GM18517 (cell line): ENCODE measurements around the gene B4GALNT2.
"Not testable (repeated sequence)": the region's sequence is repeated elsewhere in the genome, so short reads cannot be mapped to it uniquely, and the experiment has no call there.

Source experiments
- ATAC-seq: cut with Tn5 transposase; IDR thresholded peaks from one replicate; pipeline ENCODE4 v1.9.1; 2021; ENCODE audit warnings: mild to moderate bottlenecking, moderate library complexity; ENCODE audit not compliant: unreplicated experiment

B4GALNT2 gene

GRCh38 chr17:49132699-49133364 is at the start of gene B4GALNT2:
Gene B4GALNT2 (plus strand): TSS chr17:49132769. CDS start chr17:49132793, 24 bp downstream.
- no peak for ATAC-seq

GRCh38 chr17:49085046-49085445 is 47.5 kb upstream of the B4GALNT2 start:
- not testable (repeated sequence) for ATAC-seq

DNA sequence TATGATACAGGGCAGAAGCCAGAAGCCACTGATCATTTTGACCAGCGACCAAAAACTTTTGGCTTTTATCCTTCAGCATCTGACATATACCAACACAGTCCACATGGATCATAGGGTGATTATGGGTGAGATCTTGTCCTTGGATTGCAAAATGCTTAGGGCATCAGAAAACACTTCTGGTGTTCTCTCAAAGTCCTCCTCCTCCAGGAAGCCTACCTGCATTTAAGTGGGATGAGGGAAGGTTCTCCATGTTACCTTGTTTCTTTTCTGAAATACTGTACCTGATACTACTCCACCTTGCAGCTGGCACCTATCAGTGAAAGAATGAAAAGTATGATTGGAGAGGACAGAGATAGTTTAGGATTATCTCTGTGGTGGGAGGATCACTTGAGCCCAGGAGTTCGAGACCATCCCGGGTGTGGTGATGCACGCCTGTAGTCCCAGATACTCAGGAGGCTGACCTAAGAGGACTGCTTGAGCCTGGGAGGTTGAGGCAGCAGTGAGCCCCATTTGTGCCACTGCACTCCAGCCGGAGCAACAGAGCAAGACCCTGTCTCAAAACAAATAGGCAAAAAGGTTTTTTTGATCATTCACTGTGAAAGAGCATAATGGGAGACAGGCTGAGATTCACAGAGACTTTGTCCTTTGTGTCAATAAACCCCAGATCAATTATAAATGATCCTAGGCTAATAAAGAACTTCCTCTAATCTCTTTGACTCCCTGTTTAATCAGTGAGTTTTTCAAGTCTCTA is 46.8 kb upstream of the B4GALNT2 start:
- no peak for ATAC-seq

DNA sequence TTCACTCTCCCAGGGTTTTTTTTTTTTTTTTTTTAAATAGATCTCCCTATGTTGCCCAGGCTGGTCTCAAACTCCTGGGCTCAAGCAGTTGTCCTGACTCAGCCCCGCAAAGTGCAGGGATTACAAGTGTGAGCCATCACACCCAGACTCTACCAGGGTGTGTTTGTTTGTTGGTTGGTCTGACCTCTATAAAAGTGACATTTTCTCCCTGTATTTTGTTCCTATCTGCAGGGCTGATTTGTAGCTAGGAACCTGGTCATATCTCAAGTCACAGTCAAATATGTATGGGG is 46.3 kb upstream of the B4GALNT2 start:
- no peak for ATAC-seq

DNA sequence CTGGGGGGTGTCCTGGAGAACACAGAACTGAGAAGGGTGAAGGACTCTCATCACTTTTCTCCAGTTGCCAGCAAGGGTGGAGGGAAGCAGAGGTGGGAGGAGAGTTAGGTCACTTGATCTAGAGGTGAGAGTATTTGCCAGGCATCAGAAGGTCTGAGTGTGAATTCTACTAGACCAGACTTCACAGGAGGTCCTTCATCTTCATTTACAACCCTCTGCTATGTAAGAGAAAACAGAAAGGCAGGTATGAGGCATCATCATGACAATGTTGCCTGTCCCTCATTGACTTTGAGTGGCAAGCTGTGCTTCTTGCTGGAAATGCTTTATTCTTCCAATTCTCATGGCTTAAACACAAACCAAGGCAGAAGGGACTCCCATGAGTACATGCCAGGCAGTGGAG is 45.9 kb upstream of the B4GALNT2 start:
- no peak for ATAC-seq

DNA sequence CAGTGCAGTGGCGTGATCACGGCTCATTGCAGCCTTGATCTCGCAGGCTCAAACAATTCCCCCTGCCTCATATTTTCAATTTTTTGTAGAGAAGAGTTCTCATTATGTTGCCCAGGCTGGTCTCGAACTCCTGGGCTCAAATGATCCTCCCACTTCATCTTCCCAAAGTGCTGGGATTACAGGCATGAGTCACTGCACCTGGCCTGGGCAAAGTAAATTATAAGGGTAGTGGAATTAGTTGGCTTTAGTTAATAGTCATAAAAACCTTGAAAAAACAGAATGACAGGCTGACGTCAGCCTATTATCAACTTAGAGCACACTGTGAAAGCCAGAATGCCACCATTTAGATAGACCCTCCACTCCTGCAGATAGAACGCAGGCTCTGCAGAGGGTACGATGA is 43.5 kb upstream of the B4GALNT2 start:
- ATAC-seq = no peak

DNA sequence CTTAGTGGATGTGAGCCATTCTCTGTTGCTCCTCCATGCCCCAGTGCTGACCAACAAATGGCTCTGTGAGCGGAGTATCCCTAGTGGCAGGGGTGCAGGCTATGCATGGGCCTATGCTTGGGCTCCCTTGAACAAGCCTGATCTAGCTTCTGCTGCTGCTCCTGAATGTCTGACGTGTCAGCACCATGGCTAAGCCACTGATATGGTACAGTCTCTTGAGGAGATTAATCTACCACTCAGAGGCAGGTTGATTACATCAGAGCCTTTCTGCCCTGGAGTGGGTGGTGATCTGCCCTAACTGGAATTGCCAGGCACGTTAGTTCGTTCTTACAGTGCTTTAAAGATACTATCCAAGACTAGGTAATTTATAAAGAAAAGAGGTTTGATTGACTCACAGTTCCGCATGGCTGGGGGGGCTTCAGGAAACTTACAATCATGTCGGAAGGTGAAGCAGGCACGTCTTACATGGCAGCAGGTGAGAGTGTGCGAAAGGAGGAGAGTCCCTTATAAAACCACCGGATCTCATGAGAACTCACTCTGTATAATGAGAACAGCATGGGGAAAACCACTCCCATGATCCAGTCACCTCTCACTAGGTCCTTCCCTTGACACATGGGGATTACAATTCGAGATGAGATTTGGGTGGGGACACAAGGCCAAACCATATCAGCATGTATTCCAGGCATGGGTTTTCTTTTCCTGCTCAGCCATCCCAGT is 41.5 kb upstream of the B4GALNT2 start:
- ATAC-seq = no peak

- no peak for ATAC-seq
These were observed 39.4 kb upstream of the B4GALNT2 start for GRCh38 chr17:49093131-49093530.

DNA sequence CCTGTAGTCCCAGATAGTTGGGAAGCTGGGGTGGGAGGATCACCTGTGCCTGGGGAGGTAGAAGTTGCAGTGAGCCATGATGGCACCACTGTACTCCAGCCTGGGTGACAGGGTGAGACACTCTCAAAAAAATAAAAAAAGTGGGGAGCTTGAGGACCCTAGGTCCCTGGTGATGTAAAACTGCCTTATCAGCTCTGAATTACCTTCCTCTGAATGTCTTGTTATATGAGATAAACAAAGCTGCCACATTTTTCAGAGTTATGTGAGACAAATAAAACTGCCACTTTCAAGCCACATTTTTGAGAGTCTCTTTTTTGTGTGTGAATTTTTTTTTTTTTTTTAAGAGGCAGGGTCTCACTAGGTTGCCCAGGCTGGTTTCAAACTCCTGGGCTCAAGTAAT is 32.0 kb upstream of the B4GALNT2 start:
- no peak for ATAC-seq

GRCh38 chr17:49101054-49101534 is 31.5 kb upstream of the B4GALNT2 start:
- no peak for ATAC-seq

DNA sequence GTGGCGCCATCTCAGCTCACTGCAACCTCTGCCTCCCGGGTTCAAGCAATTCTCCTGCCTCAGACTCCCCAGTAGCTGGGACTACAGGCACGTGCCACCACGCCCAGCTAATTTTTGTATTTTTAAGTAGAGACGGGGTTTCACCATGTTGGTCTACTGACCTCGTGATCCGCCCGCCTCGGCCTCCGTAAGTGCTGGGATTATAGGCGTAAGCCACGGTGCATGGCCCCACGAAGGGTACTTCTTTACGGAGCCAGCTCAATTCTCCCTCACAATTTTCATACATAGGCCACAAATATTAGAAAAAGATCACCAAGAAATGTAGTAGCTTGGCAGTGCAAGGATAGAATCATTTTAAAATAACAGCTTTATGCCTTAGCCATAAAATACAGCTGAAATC is 29.2 kb upstream of the B4GALNT2 start:
- ATAC-seq = not testable (repeated sequence)

DNA sequence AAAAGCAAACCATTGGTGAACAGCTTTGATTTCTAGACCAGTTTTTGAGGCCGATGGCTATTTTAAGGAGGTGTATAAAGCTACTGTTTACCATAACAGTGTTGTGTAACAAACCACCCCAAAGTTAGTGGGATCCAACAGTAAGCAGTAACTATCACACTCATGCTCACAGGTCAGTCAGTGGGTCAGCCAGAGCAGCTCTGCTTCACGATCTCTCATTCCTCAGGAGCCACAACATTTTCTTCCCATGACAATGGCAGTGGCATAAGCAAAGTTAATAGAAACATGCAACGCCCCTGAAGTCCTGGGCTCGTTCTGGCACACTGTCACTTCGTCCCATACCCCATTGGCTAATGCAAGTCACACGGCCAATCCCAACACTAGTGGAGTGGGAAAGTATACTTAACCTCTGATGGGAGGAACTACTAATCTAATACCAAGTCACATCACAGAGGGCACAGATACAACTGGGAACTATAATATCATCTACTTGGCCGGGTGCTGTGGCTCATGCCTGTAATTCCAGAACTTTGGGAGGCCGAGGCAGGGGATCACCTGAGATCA is 28.0 kb upstream of the B4GALNT2 start:
- ATAC-seq = no peak

- ATAC-seq = no peak
These were observed 26.0 kb upstream of the B4GALNT2 start for GRCh38 chr17:49106321-49107210.

GRCh38 chr17:49107211-49107557 is 25.4 kb upstream of the B4GALNT2 start:
- no peak for ATAC-seq

GRCh38 chr17:49108318-49108717 is 24.3 kb upstream of the B4GALNT2 start:
- ATAC-seq = no peak

- ATAC-seq = no peak
These were observed 22.1 kb upstream of the B4GALNT2 start for GRCh38 chr17:49110509-49110908.

DNA sequence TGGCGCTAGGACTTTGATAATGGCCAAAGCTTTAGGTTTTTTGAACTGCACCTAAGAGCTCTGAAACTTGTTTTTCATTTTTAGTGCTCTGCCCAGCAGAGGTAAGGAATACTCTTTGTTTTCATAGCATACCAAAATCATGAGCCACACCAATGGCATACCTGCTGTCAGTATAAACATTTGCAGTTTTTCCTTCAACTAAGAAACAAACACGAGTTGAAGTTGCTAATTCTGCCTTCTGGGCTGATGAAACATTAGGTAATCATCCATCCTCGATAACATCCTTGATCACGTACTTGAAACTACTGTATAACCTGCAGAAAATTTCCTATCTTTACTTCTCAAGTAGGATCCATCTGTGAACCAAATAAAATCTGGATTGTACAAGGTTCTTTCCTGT is 20.6 kb upstream of the B4GALNT2 start:
- no peak for ATAC-seq

DNA sequence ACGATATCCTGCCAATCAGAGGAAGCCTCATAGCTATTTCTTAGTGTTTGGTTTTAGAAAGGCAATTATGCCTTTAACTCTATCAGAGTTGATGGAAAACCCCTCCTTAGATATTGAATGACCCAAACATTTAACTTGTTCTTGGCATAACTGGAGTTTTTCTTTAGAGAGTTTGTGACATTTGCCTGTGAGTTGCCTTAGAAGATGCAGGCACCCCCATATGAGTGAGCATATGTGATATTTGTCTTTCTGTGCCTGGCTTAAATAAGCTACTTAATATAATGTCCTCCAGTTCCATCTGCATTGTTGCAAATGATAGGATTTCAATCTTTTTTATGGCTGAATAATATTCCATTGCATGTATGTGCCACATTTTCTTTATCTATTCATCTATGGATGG is 19.6 kb upstream of the B4GALNT2 start:
- ATAC-seq = no peak

GRCh38 chr17:49114703-49115102 is 17.9 kb upstream of the B4GALNT2 start:
- ATAC-seq = no peak

- ATAC-seq = no peak
These were observed 14.9 kb upstream of the B4GALNT2 start for GRCh38 chr17:49117587-49118230.
